NCI-H2196 treated with DMSO at 0.1 percent for 48 hours (cell line): ENCODE data around the gene TTC39B.

Source experiments
- DNase-seq: peaks from one replicate; lab custom pipeline; 2025; ENCODE audit not compliant: unreplicated experiment; lab: John Stamatoyannopoulos, UW

The TTC39B gene

GRCh38 chr9:15231788-15232635, 75.0 kb downstream of the TTC39B start:
- DNase-seq: no peak

DNA sequence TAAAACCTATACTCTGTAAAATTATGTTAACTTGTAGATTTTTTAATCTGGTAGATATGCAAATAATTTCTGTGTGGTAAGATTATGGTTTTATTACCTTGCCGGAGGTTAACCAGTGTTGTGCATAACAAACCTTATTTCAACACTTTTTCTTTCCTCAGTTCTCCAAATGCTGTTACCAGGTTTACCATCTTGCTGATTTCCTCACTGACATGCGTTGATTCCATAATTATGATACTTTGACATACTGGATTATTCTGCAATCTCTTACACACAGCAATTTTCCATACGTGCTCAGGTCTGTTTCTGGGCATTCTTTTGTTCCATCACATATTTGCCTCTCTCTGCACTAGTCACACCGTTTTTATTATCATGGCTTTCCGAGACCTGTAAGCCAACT, 77.6 kb downstream of the TTC39B start:
- no peak for DNase-seq

- no peak for DNase-seq
Measured at GRCh38 chr9:15227491-15227890, 79.5 kb downstream of the TTC39B start.

DNA sequence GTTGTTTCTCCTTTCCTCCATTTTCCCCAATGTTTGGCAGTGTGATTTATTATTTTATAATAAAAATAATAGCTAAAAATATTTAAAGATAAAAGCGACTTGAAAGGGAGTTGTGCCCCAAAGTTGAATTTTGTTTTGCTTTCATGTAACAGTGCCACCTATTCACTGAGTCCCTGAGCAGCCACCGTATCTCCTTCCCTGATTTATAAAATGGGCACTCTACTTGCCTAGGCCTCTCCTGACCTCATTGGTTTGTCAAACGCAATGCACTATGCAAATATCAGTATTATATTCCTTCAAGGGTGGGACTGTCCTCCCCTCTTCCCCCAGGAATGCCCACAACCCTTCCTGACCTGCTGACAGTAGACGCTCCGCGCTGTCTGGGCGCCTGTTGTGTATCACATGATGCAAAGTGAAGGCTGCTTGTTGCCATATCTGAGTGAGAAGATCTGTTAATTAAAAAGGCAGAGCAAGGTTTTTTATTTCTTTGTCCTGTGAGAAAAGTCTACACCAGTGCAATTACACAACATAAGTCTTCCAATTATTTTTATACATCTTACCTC, 81.4 kb downstream of the TTC39B start:
- DNase-seq: no peak

DNA sequence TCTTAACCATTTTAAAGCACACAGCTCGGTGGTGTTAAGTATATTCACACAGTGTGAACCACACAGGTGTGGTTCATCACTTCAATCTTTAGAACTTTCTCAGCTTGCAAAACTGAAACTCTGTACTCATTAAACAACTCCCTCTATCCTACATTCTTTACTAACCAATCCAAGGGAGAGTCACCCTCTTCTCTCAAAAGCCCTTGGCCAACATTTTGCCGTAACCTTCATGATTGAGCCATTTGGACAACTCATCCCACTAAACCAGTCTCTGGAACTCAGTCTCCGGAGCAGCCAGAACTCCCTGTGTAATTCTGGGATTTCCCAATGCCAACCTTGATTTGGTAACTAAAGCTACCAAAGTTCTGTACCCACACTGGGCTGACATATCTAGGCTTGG, 84.7 kb downstream of the TTC39B start:
- no peak for DNase-seq

- DNase-seq: no peak
Measured at GRCh38 chr9:15221746-15222145, 85.3 kb downstream of the TTC39B start.

- no peak for DNase-seq
Measured at GRCh38 chr9:15220658-15221318, 86.2 kb downstream of the TTC39B start.

- no peak for DNase-seq
Measured at GRCh38 chr9:15219546-15219945, 87.5 kb downstream of the TTC39B start.

DNA sequence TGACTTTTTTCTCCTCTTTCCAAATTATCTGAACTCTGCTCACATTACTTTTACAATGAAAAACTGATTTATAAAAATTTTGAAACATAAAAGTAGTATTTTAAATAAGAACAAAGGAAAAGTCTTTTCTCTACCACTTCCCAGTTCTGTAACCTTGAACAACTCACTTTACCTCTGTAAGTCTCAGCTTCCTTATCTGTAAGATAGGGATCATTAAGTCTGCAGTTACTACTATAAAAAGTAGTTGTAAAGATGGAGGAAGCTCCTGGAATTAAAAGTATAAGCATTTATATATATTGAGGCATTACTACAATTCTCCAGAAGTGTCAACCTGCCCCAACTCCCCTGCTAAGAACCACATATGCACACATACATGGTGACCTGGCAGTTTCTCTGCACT, 88.0 kb downstream of the TTC39B start:
- DNase-seq: no peak

GRCh38 chr9:15213249-15213648, 93.8 kb downstream of the TTC39B start:
- no peak for DNase-seq

DNA sequence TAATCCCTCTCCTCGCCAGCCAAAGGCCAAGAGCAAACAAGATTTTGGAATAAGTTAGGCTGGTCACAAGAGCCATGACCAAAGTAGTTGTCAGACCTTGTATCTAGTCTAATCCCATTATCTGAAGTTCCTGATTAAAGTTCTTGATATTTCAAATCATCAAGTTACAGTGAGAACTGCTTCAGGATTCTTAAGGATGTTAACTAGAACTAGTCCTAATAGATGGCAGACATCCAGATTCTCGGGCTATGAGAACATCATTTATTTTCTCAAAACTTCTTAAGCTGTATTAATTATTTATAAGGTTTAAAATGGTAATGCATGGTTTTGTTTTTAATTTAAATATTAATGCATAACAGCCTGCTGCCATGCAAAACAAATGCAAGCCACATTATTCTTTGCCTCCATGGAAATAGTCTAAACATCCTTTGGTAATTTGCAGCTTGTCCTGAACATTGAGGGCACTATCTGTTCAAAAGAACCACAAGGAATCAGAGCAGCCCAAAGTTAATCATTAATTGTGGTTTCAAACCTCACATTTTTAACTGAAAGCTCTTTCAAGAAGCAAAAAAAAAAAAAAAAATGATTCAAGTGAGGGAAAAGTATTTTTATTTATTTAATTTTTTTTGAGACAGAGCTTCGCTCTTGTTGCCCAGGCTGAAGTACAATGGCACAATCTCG, 95.1 kb downstream of the TTC39B start:
- DNase-seq: no peak

GRCh38 chr9:15211160-15211814, 95.7 kb downstream of the TTC39B start:
- DNase-seq: peak; percentile 70

- no peak for DNase-seq
Measured at GRCh38 chr9:15206903-15207696, 99.9 kb downstream of the TTC39B start.

- DNase-seq: no peak
Measured at GRCh38 chr9:15205632-15206420, 101.2 kb downstream of the TTC39B start.

- DNase-seq: no peak
Measured at GRCh38 chr9:15203581-15203980, 103.4 kb downstream of the TTC39B start.

DNA sequence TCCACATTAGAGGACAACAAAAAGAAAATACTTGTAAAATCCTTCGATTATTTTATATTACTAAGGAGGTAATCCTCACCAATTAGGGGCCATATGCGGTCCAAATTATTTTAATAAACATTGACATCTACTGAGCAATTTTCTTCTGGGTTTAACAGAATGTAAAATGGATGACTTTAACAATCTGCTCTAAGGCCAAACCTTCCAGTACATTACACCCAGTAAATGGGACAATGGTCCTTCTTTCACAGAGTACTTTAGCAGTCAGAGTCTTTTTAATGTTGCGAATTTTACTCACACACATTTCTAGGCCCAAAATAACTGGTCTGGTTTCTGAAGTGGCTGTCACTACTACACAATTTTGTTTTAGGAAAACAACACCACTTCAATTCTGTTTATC, 106.9 kb downstream of the TTC39B start:
- no peak for DNase-seq

DNA sequence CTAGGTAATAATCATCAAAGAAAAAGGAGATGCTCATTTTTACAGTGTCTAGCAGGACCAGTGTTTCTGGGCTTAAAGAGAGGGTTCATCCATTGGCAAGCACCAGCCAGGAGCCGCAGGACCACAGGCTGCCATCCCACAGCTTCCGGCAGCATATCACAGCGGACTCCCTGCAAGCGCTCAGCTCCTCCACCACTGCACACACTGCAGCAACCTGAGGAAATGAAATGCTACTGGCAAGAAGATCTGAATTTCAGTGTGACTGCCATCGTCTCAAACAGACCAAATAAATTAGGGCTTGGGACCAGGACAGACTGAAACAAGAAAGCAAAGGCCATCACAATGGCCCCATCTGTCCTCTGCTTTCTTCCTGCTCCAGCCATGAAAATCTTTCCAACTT, 114.2 kb downstream of the TTC39B start:
- no peak for DNase-seq

DNA sequence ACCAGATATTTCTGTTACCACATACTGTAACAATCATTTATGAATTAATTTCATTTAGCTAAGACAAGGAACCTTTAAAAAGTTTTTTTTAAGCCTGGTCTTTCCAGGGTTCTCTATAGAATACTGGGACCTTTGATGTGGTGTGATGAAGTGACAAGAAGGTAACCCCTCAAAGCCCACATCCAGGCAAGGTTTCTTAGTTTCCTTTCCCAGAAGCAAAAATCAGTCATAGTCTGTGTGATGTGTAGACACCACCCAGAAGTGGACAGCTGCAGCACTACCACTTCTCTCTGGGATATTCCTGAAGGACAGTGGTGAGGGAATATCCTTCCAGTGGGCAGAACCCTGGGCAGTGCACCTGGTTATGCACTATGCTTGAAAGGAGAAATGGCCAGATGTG, 115.6 kb downstream of the TTC39B start:
- DNase-seq: no peak

- no peak for DNase-seq
Measured at GRCh38 chr9:15189481-15189880, 117.5 kb downstream of the TTC39B start.

DNA sequence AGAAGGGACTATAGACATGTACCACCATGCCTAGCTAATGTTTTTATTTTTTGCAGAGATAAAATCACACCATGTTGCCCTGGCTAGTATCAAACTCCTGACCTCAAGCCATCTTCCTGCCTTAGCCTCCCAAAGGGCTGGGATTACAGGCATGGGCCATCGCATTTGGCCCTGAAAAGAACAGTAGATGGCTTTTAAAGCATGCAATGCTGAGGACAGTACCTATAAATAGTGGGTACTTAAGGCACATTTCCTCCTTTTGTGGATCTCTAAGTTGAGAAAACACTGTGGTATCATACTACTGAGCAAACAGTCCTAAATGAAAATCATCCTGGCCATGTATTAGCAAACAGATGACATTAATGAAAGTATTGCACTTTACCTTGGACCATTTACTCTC, 119.4 kb downstream of the TTC39B start:
- DNase-seq: peak; percentile 58
